GM12878 (cell line): Measurements from ENCODE around the gene PIK3R5. TPM values are rescaled to one million over a fixed set of nuclear protein-coding genes. Genes with fewer than 3 reads are reported as not detected.

Source experiments
- ATAC-seq: fragments of 200-7000 bp; cut with Tn5 transposase; 3 replicates; pipeline ENCODE4 v1.9.1; 2020; ENCODE audit warnings: mild to moderate bottlenecking, moderate library complexity
- BruUV-seq: library from RNA; stranded (reverse); fragments of 400-500 nt; replicated peaks from 2 replicates; lab custom pipeline; 2021; lab: Mats Ljungman, UMichigan
- CTCF ChIA-PET: fragments of 300-600 bp; sonication (Branson Sonifier 250); formaldehyde crosslinking; extraction: SDS; loops from one replicate; lab custom pipeline; 2021; ENCODE audit warnings: inconsistent platforms; lab: Yijun Ruan, JAX
- POLR2A ChIA-PET: fragments of 350-600 bp; formaldehyde crosslinking; extraction: SDS; loops from one replicate; lab custom pipeline; 2021; ENCODE audit warnings: inconsistent platforms; lab: Charles Lee
- RAD21 ChIA-PET: fragments of 300-600 bp; sonication (Branson Sonifier 250); formaldehyde crosslinking; loops from one replicate; lab custom pipeline; 2023; ENCODE audit warnings: antibody characterized with exemption; ENCODE audit not compliant: unreplicated experiment; lab: Charles Lee
- SMC1A ChIA-PET: fragments of 300-600 bp; sonication (Branson Sonifier 250); formaldehyde crosslinking; loops from one replicate; lab custom pipeline; 2023; ENCODE audit not compliant: unreplicated experiment, uncharacterized antibody; lab: Charles Lee
- DNase-seq: peaks from one replicate; pipeline ENCODE4 v3.0.0-alpha.2; 2011; ENCODE audit warnings: low read depth, low spot score
- FAIRE-seq: peaks from 3 replicates; lab custom pipeline; 2011; peaks lifted over from hg19 to GRCh38; lab: Jason Lieb, UNC
- H2AFZ ChIP-seq: 2 replicates; pipeline ENCODE4 v1.6.0; 2011; ENCODE audit warnings: low read depth, low read length, control low read depth; ENCODE audit not compliant: control insufficient read depth
- H3K27ac ChIP-seq: 2 replicates; pipeline ENCODE4 v1.5.1; 2011; ENCODE audit warnings: control low read depth; ENCODE audit not compliant: control insufficient read depth, insufficient read depth
- H3K27me3 ChIP-seq, 2 experiments: replicated peaks in 1 of 2; 2 replicates each; pipeline versions ENCODE4 v1.6.0 to v1.6.1; 2011; ENCODE audit warnings: low read length in 1 of 2; ENCODE audit not compliant: control insufficient read depth in 2 of 2, insufficient read depth in 2 of 2
- H3K36me3 ChIP-seq, 2 experiments: 2 replicates each; pipeline ENCODE4 v1.5.1; 2011; ENCODE audit warnings: low read length in 1 of 2; ENCODE audit not compliant: control insufficient read depth in 2 of 2, insufficient read depth in 2 of 2
- H3K4me1 ChIP-seq: 2 replicates; pipeline ENCODE4 v1.6.1; 2011; ENCODE audit warnings: mild to moderate bottlenecking, low read length, moderate library complexity, mixed read lengths; ENCODE audit not compliant: control insufficient read depth, insufficient read depth
- H3K4me2 ChIP-seq: 2 replicates; pipeline ENCODE4 v1.6.0; 2011; ENCODE audit warnings: control low read depth; ENCODE audit not compliant: control insufficient read depth, insufficient read depth
- H3K4me3 ChIP-seq: fragments of 200-600 bp; sonication (generic); 2 replicates; pipeline ENCODE4 v1.5.1; 2016
- H3K79me2 ChIP-seq: 2 replicates; pipeline ENCODE4 v1.6.0; 2011; ENCODE audit warnings: low read length; ENCODE audit not compliant: control insufficient read depth, insufficient read depth
- H3K9ac ChIP-seq: 2 replicates; pipeline ENCODE4 v1.8.0; 2011; ENCODE audit warnings: low read length, control low read depth, mixed read lengths; ENCODE audit not compliant: control insufficient read depth, insufficient read depth
- H3K9me3 ChIP-seq: replicated peaks from 3 replicates; pipeline ENCODE4 v1.5.1; 2011; ENCODE audit warnings: mild to moderate bottlenecking, low read length; ENCODE audit not compliant: control insufficient read depth, insufficient read depth
- H4K20me1 ChIP-seq: 2 replicates; pipeline ENCODE4 v1.6.0; 2011; ENCODE audit not compliant: control insufficient read depth, insufficient read depth
- CREM ChIP-seq: IDR thresholded peaks from 2 replicates; pipeline ENCODE4 v1.6.1; 2014; ENCODE audit warnings: antibody characterized with exemption, low read depth
- NFYA ChIP-seq: IDR thresholded peaks from 2 replicates; pipeline ENCODE4 v1.6.1; 2011; ENCODE audit warnings: low read depth, mild to moderate bottlenecking, low read length, improper control_type of control experiment, borderline replicate concordance
- SMAD5 ChIP-seq: IDR thresholded peaks from 2 replicates; pipeline ENCODE4 v1.6.1; 2016; ENCODE audit warnings: antibody characterized with exemption, low read depth
- SMC3 ChIP-seq: IDR thresholded peaks from 2 replicates; pipeline ENCODE4 v1.6.1; 2011; ENCODE audit warnings: low read length, improper control_type of control experiment, borderline replicate concordance
- SREBF2 ChIP-seq: IDR thresholded peaks from 2 replicates; pipeline ENCODE4 v1.6.1; 2012; ENCODE audit warnings: mild to moderate bottlenecking, low read length
- STAT3 ChIP-seq: IDR thresholded peaks from 2 replicates; pipeline ENCODE4 v1.6.1; 2011; ENCODE audit warnings: low read depth, low read length, improper control_type of control experiment
- WGBS: methylation state at CpG from one replicate; pipeline ENCODE4 v1.1.6; 2016; ENCODE audit warnings: low lambda C conversion rate; ENCODE audit not compliant: insufficient replicate concordance, insufficient coverage; ENCODE audit errors: missing lambda C conversion rate; 5-methylcytosine and 5-hydroxymethylcytosine counted together
- in situ Hi-C: fragments of 300-500 bp; cut with MboI; formaldehyde crosslinking; loops from 9 replicates; pipeline ENCODE4 v1.14.3; 2018; ENCODE audit warnings: mixed read lengths
- intact Hi-C: fragments of 100-400 bp; cut with micrococcal nuclease; formaldehyde crosslinking; loops from one replicate; pipeline ENCODE4 v1.14.2; 2022; ENCODE audit not compliant: unreplicated experiment
- polyA plus RNA-seq, 11 experiments: library from polyadenylated mRNA; depleted of rRNA in 4 of 11; unstranded in 6 of 11; stranded (reverse) in 5 of 11; fragments of >200 nt; fragmentation: Nextera tagmentation in 4 of 11; fragmentation: Illumina TruSeq in 1 of 11; extraction: Ambion mirVana in 4 of 11; extraction: Trizol in 1 of 11; gene quantifications; 1 replicate in 1 of 11; 2 replicates in 10 of 11; pipeline versions ENCODE4 v1.2.1 to v1.2.3, GENCODE V29; 2011 to 2016; ENCODE audit warnings: inconsistent platforms in 2 of 11, missing spikeins in 2 of 11, low read depth in 1 of 11
- total RNA-seq, 4 experiments: library from RNA; depleted of rRNA in 3 of 4; stranded (reverse); fragments of >200 nt in 3 of 4; fragmentation: Illumina TruSeq in 1 of 4; extraction: Trizol in 1 of 4; gene quantifications; 2 replicates each; pipeline versions ENCODE4 v1.2.1 to v1.2.3, GENCODE V29; 2013 to 2021
- TF ChIP-seq, protein P1 (sequence below): fragments of 450-650 bp; IDR thresholded peaks from 2 replicates; pipeline ENCODE4 v1.6.1; 2016; ENCODE audit warnings: mild to moderate bottlenecking

Gene PIK3R5
- total and polyA plus RNA-seq, 10 of the 15 experiments (the other 5 are each of a cell fraction or from before 2014, with no cell fraction given): 9.5 to 50.8 (median 35.5) TPM

GRCh38 chr17:8904686-8905085, 60.8 kb downstream of the PIK3R5 start:
- ATAC-seq (no peak), DNase-seq (no peak), FAIRE-seq (no peak)
- intact Hi-C loops: no loop called here
- no peak overlapping the region for H3K27ac ChIP-seq
- ChIA-PET CTCF (no interaction called here), POLR2A (no interaction called here), SMC1A (no interaction called here), RAD21 (interaction anchor here (1.4 kb wide), 1 partner anchor 19 kb away, joined by 3 read pairs; no protein-coding TSS in a partner anchor)
- in situ Hi-C loops: no loop called here
- H3K4me2 ChIP-seq: no peak overlapping the region
- no peaks in the 10 kb centered on the region for H3K27me3 ChIP-seq
- H3K79me2 ChIP-seq: peaks cover 3% of the 10 kb centered on the region
- no peak overlapping the region for H3K4me3 ChIP-seq
- H4K20me1 ChIP-seq: no peaks in the 10 kb centered on the region
- no peaks in the 10 kb centered on the region for H3K9me3 ChIP-seq
- peaks cover 20 to 24% of the 10 kb centered on the region in 2 experiments for H3K36me3 ChIP-seq
- BruUV-seq: no TSS peak
- no peak overlapping the region for H2AFZ ChIP-seq
- WGBS: 98% methylated on average over 5 of the region's 5 CpGs
- peaks cover 29% of the 10 kb centered on the region for H3K4me1 ChIP-seq
- H3K9ac ChIP-seq: no peak overlapping the region
- TF ChIP-seq, protein P1, sequence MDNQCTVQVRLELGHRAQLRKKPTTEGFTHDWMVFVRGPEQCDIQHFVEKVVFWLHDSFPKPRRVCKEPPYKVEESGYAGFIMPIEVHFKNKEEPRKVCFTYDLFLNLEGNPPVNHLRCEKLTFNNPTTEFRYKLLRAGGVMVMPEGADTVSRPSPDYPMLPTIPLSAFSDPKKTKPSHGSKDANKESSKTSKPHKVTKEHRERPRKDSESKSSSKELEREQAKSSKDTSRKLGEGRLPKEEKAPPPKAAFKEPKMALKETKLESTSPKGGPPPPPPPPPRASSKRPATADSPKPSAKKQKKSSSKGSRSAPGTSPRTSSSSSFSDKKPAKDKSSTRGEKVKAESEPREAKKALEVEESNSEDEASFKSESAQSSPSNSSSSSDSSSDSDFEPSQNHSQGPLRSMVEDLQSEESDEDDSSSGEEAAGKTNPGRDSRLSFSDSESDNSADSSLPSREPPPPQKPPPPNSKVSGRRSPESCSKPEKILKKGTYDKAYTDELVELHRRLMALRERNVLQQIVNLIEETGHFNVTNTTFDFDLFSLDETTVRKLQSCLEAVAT: no peak
- TF ChIP-seq SREBF2 (no peak), STAT3 (no peak), NFYA (no peak), CREM (no peak)

DNA sequence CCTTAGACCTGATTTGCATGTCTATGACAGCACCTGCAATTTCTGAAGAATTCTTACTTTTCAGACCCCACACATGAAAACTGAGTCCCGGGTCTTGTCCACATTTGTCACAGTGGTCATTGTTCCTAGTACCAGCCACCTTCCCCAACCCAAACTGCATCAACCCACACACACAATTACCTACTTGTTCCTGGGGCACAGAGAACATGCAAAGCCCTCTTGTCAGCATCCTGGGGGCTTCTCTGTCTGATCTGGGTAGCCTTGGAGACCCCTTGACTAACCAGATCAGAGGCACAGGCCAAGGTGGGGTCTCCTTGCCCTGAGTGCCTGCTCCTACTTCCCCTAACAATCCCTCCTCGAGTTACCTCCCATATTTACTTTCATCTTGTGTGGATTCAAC, 61.3 kb downstream of the PIK3R5 start:
- peaks cover 3% of the 10 kb centered on the region for H3K79me2 ChIP-seq
- CTCF ChIA-PET: no interaction called here
- TF ChIP-seq SMC3: no peak
- 0 out of 2 replicates have a peak, but pooled peaks have one; percentile 23 for TF ChIP-seq SMAD5
- TF ChIP-seq, all 136 proteins: peak for 1
- H3K4me2 ChIP-seq: no peak overlapping the region
- intact Hi-C loops (no loop called here), in situ Hi-C loops (no loop called here)
- POLR2A ChIA-PET: interaction anchor here (1.1 kb wide), 1 partner anchor 8 kb away, joined by 3 read pairs; no protein-coding TSS in a partner anchor
- H3K9me3 ChIP-seq: no peaks in the 10 kb centered on the region
- no peaks in the 10 kb centered on the region for H4K20me1 ChIP-seq
- RAD21 ChIA-PET: interaction anchor here (1.4 kb wide), 1 partner anchor 19 kb away, joined by 3 read pairs; no protein-coding TSS in a partner anchor
- H3K36me3 ChIP-seq: peaks cover 20 to 24% of the 10 kb centered on the region in 2 experiments
- peaks cover 34% of the 10 kb centered on the region for H3K4me1 ChIP-seq
- H3K27me3 ChIP-seq: no peaks in the 10 kb centered on the region
- BruUV-seq: no TSS peak
- H3K4me3 ChIP-seq: no peak overlapping the region
- ATAC-seq (no peak), FAIRE-seq (no peak), DNase-seq (no peak)
- WGBS: 3% methylated on average over 2 of the region's 2 CpGs
- no peak overlapping the region for H2AFZ ChIP-seq
- H3K9ac ChIP-seq: no peak overlapping the region
- H3K27ac ChIP-seq: no peak overlapping the region
- SMC1A ChIA-PET: interaction anchor here (13.6 kb wide), 1 partner anchor 57 kb away, joined by 208 read pairs; the partner anchor contains the start of gene PIK3R5
